Endothelial cell of umbilical vein (primary cell): ENCODE data around the gene NKD2.

Experiments used
- CTCF ChIP-seq, 2 donors: IDR thresholded peaks; 1 replicate in 1 of 2; 2 replicates in 1 of 2; pipeline ENCODE4 v1.5.1; 2011; ENCODE audit warnings: low read length in 2 of 2, mild to moderate bottlenecking in 2 of 2, moderate library complexity in 2 of 2, control low read depth in 1 of 2, inconsistent platforms in 1 of 2, low read depth in 1 of 2; ENCODE audit not compliant: insufficient read depth in 1 of 2; ENCODE audit errors: extremely low read depth in 1 of 2
- MAX ChIP-seq: IDR thresholded peaks from 2 replicates; pipeline ENCODE4 v1.6.1; 2011; ENCODE audit not compliant: insufficient read depth, insufficient read length
- MYC ChIP-seq: IDR thresholded peaks from one replicate; pipeline ENCODE4 v1.6.1; 2011; ENCODE audit warnings: mild to moderate bottlenecking, low read depth, low read length
- POLR2A ChIP-seq: IDR thresholded peaks from 2 replicates; pipeline ENCODE4 v1.6.1; 2012; ENCODE audit warnings: low read depth, mild to moderate bottlenecking, control low read depth, low read length
- POLR2AphosphoS5 ChIP-seq: IDR thresholded peaks from 2 replicates; pipeline ENCODE4 v1.6.1; 2012; ENCODE audit warnings: low read depth, mild to moderate bottlenecking, control low read depth, low read length, moderate library complexity; ENCODE audit not compliant: insufficient read depth

- TF ChIP-seq MAX (no peak), POLR2A (no peak), POLR2AphosphoS5 (no peak), CTCF (IDR thresholded peaks at IDR 0.05; ENCODE audit: extremely low read depth in 1 of 2, insufficient read depth in 1 of 2, low read depth in 1 of 2, low read length in 2 of 2) (no peak), MYC (no peak)
These were observed 58.8 kb downstream of the NKD2 start for GRCh38 chr5:1067141-1068121.
